ENCODE data around the gene RNF175. TPM values are rescaled to one million over a fixed set of nuclear protein-coding genes. Genes with fewer than 3 reads are reported as not detected.
A peak's percentile ranks its signal among the peaks of the same experiment; 100 is the strongest.

Gene RNF175
- total RNA-seq (2014; rRNA removed; shearing (Covaris generic)) = not detected in 2 replicates
- not detected in 2 replicates for polyA plus RNA-seq (2014; cell fraction: nucleus; rRNA removed)

DNA sequence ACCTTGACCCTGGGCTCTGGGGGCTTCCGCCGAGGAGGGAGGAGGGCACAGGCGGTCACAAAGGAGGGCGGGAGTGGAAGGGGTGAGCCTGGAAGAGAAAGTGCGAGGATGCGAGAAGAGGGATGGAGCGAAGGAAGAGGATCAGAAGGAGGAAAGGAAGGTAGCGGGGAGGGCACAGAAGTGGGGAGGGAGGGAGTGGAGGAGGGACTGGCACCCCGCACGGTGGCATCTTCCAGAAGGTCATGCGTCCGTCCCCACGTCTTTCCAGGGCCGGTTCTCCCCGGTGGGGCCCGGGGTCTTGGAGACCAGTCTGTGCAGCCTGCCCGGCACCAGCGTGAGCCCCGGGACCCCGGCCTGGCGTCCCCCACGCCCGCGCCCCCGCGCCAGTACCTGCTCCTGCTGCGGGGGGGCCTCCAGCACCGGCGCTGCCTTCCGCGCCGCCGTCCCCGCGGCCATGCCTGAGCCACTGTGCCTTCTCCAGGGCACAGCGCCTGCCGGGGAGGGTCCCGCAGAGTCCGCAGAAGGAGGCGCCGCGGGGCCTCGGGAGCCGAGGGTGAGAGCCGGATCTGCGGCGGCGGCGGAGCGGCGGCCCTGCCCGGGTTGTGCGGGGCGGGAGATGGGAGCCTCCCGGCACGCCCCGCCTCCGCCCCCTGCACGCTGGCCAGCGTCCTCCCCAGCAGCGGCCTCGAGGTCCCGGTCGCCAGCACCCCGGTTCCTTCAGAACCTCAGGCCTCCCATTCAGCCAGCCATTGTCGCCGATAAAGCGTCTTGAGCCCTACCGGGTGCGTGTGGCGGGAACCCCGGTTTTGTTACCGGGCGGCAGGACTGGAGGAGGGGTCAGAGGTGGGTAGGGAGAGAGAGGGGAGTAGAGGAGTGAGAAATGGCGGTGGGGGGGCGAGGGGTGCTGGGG lies at the start of gene RNF175:
TSS of gene RNF175 (minus strand) at position 618 of the 910 bp plus-strand sequence. CDS start at position 456, 162 bp downstream.
- DNase-seq (ENCODE audit: extremely low read depth, low read depth) = no peak

DNA sequence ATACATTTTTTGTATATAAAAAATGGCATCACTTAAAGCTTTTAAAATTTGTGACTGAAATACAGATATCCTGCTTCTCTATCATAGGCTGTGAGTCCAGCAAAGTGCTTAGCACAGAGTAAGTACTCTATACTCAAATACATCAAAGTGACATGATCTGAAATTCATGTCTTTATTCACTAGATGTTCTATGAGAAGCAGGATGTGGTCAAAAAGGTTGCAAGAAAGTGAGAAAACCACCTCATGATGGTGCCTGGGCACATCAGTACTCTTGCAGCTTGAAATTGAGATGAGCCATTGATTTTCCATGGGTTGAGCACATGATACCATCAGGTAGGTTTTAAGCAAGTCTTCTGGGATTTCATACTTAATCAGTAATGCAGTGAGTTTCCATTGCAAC lies 49.5 kb upstream of the RNF175 start:
- no peak for DNase-seq (ENCODE audit: extremely low read depth, low read depth)

DNA sequence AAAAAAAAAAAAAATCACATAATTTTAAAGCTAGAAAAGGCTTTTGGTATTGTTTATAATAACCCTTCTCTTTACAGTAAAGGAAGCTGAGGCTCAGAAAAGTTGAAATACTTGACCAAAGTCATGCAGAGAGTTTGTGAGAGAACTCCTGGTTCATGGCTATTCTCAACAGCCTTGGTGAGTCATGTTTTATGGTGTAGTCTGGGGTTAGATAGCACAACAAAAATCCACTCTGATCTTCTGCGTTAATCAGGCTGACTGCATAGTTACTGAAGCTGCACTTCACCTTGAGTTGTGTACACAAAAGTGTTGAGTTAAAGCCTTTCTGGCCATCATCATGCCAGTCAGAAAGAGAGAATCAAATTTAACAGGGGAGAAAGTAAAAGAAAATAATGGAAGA lies 48.4 kb upstream of the RNF175 start:
- DNase-seq (ENCODE audit: extremely low read depth, low read depth) = no peak

DNA sequence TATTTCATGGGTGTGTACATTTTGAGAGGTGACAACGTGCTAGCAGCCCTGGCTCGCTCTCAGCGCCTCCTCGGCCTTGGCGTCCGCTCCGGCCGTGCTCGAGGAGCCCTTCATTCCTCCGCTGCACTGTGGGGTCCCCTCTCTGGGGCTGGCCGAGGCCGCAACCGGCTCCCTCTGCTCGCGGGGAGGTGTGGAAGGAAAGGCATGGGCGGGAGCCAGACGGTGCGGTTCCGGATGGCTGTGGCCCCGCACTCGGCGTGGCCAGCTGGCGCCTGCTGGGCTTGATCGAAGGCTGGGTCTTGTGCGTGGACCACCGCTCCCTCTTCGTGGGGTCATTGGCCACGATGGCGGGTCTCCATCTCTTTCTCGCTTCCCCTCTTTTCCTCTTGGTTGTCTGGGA lies 46.2 kb upstream of the RNF175 start:
- no peak for DNase-seq (ENCODE audit: extremely low read depth, low read depth)

DNA sequence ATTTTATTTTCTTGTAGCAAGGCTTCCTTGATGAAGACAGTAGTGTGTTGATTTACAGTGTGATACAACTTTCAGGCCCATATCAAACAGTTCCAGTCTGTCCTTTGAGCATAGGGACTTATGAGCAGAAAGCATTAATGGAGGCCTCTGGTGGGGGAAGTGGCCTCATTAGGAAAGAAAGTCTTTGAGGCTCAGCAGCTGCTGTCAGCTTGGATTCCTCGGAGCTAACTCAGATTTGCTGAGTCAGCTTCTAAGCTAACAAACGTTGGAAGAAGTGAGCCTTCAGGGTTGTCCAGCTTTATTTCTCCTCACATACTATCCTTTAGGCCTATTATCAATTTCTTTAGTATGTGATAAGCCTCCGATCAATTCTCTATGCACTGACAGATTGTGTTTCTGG lies 44.9 kb upstream of the RNF175 start:
- DNase-seq (ENCODE audit: extremely low read depth, low read depth) = no peak

DNA sequence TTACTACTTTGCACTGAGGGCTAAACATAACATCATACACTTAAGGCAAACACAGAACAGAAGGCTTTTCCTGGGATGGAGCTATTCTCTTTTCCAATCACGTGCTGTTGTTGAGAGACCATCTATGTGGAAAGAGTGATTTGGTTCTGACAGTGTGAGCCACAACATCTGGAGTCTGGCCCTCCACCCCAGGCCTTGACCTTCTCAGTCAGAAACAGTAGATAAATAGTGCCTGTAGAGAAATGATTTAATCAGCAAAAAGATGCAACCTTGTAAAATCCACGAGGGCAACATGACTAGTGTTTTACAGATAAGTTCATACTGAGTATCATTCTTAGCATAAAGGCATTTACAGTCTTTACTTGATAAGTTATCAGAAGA lies 39.9 kb upstream of the RNF175 start:
- DNase-seq (ENCODE audit: extremely low read depth, low read depth) = no peak

DNA sequence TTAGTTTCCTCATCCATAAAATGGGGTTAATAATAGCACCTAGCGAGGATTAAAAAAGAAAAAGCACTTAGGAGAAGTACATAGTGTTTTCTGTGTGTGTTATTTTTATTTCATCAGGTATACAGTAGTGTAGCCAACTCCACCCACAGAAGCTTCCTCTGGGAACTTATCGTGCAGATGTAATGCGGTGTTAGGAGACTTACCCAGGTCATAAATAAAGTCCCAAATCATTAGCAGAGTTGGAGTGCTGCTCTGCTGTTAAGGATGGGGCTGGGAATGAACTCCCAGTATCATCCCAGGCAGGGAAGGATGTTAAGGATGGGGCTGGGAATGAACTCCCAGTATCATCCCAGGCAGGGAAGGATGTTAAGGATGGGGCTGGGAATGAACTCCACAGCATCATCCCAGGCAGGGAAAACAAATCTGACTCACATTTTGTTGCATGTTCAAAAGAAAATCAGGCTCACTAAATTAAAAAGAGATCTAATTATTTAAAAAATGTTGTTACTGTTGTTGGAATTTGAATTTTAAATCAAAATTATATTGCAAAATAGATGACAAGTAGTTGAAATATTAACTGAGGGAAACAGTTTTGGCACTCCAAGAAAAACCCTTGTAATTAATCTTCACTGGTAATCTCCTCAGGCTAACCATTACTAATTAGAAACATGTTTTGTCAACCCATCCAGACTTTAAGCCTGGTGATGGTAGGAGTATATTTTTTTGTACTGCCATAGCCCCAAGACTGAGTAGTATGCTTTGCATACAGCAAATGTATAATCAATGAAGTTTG lies 39.3 kb upstream of the RNF175 start:
- DNase-seq (ENCODE audit: extremely low read depth, low read depth) = no peak

DNA sequence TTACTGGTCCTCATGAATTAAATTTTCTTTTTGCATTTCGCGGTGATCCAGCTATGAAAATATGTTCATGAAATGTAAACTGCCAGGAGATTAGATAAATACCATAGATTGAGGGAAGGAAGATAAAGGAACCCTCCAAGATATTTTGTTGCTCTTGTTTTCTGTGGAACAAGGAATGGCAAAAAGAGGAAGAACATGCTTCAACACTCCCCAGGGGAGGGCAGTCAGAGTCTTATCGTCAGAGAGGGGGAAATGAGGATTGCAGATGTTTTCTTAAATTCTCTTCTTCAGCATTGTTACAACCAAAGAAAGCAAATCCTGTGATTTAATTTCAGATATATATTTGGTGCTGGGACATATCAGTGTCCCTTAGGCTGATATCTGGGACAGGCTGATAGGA lies 38.6 kb upstream of the RNF175 start:
- no peak for DNase-seq (ENCODE audit: extremely low read depth, low read depth)

DNA sequence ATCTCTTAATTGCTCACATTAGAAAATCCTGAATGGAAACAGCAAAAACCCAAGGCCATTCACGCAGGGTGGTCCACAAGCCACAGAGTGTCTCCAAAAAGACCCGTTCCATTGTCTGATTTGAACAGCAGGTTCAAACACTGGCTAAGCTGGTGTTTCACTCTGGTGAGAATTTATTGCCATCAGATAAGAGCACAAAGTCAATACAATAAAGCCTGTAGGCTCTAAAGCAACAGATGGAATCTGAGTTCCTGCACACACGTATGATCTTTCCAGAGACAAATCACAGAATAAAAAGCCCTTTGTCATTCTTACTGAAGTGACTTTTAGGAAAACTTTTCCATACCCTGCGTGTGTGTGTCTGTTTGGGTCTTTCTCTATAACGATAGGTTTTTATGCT lies 34.2 kb upstream of the RNF175 start:
- DNase-seq (ENCODE audit: extremely low read depth, low read depth) = no peak

DNA sequence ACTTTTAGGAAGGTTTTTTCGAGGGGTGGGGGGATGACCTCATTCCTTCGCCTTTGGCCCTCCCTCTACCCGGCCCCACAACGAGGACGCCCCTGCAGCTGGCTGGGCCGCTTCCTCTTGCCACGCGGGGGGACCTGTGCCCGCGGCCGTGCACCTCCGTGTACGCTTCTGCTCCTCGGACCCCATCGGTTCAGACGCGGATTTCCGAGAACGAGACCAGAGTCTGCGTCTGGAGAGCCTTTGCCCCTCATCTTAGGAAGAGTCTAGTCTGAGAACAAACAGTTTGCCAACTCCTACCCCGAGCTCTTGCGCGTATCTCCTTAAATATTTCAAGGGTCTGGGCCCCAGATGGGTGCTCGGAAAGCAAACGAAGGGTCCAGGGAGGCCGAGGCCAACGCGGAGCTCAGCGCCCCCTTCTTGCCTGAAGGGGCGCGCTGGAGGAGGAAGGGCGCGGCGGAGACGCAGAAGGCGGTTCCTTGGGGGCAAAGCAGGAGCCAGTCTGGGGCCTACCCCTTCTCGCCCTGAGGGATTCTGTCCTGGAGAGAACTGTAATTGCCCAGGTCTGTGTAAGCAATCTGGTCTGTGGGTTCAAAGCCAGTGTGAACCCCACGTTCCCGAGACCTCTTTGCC lies 32.9 kb upstream of the RNF175 start:
- DNase-seq (ENCODE audit: extremely low read depth, low read depth) = no peak

DNA sequence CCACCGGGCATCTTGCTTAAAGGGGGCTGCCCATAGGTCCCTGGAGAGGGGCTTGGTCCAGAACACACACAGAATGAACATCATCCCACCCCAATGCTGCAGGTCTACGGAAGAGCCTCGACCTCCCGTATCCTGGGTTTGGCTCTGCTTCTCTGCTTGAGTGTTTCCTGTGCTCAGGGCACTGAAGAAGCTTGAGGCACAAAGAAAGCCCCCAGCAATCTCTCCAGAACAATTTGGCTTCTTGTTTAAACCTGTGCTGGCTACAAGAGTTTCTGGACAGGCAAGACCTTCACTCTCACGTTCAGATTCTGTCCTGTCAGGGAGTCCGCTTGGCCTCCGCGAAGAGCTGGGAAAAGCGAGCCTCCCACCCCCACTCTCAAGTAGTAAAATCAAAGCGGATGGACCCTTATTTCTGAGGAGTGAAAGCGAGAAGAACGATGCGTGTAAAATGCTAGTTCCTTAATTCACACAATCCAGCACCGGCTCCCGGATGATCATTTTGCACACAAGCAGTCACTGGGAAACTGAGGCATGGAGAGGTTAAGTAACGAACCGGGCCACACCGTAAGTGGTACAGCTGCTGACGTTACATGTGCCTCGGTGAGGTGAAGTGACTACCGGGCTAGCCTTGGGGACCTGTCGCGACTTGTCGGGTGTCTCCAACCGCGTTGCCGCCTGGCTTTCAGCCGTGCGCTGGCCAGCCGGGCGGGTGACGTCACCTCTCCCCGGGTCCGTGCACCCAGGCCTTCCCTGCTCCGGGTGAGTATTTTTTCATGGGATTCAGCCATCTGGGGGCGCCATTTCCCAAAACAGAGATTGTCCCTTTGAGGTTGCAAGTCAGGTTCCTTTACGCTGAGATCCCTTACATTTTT lies 32.2 kb upstream of the RNF175 start:
- DNase-seq (ENCODE audit: extremely low read depth, low read depth) = peak; percentile 2

DNA sequence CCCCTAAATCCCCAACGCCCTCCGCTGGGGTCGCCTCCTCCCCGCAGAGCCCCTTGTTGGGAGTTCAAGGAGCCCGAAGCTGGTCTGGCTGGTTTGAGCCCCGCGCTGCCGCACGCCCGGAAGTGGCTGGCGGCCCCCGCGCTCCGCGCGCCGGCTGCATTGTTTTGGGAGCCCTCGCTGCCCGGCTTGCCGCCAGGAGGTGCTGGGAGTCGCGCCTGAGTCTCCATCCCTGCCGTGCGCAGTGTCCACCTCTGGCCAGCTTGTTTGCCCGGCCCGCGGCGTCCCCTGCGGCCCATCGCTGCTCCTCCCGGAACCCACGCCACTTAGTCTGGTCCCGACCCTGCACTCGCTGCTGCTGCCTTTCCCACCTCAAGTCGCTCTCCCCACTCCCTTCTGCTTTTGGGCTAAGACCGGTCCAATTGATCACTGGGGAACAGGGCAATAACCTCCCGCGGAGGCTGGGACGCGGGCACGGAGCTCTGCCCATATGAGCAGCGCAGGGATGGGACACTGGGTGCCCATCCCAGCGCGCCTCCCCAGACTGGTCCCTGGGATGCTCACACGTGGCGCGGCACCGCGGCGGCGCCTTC lies 31.2 kb upstream of the RNF175 start:
- DNase-seq (ENCODE audit: extremely low read depth, low read depth) = no peak

DNA sequence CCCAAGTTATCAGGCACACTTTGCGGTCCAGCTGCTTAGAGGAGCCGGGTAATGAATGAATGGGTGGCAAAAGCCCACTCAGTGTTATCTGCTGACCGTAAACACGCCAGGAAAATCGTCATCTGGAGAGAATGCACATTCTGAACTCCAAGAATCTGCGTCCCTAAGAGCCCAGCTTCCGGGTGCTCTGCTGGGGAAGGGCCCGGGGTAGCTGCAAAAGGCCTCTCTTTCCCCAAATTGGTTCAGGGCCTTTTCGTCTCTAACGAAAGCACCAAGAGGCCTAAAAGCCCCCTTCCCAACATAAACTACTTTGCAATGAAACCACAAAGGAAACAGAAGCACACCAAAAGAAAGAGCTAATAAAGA lies 30.7 kb upstream of the RNF175 start:
- DNase-seq (ENCODE audit: extremely low read depth, low read depth) = no peak

DNA sequence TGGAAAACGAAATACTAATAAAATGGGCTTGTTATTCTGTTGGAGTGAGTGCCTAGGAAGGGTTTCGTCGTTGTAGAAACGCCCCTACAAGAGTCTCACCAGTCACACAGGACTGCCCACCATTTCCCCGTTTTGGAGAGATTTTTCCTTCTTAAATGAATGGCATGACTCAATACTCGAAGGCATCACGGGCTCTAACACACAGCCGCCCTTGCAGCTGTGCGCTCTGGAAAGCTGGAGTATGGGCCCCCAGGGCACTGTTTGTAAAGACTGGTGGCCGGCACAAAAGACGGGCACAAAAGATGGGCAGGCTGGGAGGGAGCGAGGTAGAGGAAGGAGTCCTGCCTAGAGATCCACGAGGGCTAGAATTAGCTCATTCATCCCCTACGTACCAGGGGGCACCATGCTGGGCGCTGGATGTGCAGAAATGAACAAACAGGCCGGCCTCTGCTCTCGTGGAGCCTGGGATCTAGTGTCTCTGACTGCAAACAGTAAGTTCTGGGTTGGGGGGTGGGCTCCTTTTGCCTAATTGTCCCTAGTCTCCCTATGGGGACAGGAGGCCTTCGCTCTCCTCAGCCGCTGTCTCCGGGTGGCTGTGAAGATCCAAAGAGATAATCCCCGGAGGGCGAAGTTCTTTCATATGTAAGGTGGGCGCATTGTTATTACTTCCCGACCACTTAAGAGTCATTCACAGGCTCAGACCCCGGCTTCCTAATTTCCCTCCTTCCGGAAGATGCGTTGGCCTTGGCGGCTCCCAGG lies 30.1 kb upstream of the RNF175 start:
- no peak for DNase-seq (ENCODE audit: extremely low read depth, low read depth)

DNA sequence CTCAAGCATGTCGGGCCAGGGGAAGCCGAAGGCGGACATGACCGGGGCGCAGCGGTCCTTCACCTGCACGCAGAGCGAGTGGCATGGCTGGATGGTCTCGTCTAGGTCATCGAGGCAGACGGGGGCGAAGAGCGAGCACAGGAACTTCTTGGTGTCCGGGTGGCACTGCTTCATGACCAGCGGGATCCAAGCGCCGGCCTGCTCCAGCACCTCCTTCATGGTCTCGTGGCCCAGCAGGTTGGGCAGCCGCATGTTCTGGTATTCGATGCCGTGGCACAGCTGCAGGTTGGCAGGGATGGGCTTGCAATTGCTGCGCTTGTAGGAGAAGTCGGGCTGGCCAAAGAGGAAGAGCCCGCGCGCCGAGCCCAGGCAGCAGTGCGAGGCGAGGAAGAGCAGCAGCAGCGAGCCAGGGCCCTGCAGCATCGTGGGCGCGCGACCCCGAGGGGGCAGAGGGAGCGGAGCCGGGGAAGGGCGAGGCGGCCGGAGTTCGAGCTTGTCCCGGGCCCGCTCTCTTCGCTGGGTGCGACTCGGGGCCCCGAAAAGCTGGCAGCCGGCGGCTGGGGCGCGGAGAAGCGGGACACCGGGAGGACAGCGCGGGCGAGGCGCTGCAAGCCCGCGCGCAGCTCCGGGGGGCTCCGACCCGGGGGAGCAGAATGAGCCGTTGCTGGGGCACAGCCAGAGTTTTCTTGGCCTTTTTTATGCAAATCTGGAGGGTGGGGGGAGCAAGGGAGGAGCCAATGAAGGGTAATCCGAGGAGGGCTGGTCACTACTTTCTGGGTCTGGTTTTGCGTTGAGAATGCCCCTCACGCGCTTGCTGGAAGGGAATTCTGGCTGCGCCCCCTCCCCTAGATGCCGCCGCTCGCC lies 28.8 kb upstream of the RNF175 start, which contains the start of gene SFRP2:
TSS of gene SFRP2 (minus strand) at position 671 of the 864 bp plus-strand sequence. CDS start at position 423, 248 bp downstream.
- no peak for DNase-seq (ENCODE audit: extremely low read depth, low read depth)

DNA sequence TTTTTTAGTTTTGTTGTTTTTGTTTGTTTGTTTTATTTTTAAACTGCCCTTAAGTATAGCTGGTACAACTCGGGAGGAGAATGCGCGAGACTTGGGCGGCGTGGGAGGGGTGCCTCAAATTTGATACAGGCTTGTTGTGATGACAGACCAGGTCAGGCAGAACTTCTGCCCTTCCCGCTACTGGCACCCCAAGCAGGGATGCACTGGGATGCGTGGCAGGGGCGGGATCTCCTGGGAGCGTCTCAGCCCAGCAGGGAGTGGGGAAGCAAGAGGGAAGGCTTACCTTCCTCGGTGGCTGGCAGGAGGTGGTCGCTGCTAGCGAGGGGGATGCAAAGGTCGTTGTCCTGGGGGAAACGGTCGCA lies 28.2 kb upstream of the RNF175 start:
- DNase-seq (ENCODE audit: extremely low read depth, low read depth) = no peak

DNA sequence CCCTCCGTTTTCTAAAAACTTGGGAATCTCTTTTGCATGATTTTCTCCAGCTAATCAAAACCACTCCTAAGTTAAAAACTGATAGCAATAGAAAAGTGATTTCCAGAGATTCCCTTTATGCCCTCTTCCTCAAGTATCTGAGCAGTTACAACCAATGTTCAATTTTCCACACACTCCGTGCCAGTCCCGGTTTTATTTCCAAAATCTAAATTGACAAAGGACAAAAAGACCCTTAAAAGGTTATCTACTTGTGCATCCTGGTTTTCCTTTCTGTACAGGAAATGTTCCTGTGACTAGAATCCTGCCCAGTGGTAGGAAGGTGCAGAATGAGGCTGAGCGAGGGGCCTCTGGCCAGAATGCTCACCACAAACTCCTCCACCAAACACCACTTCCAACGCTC lies 27.8 kb upstream of the RNF175 start:
- no peak for DNase-seq (ENCODE audit: extremely low read depth, low read depth)

DNA sequence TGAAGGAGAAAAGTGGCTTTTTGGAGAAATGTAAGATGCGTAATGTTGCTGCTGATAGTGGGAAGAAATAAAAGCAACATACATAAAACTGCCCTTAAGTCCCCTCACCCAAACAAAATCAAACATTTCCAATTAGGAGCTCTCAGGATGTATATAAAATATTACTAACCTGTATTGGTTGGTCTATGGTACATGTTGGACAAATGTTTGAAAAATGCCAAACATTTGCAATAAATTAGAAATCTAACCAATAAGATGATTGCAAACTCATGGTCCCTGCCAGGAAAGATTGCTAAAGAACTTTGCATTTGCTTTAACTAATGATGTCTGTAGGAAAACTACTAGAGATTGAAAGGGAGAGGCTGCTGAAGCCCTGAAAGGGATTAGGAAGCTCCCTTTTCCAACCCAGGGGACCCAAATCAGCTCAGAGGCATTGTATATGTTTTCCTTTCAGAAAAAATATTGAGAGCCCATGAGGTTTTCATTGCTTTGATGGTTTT lies 27.3 kb upstream of the RNF175 start:
- no peak for DNase-seq (ENCODE audit: extremely low read depth, low read depth)

Data from NCI-H460 (cell line).